Tibial nerve (tissue), 4 donors: ENCODE measurements around the gene SORCS2. TPM values are rescaled to one million over a fixed set of nuclear protein-coding genes. Genes with fewer than 3 reads are reported as not detected.

Source experiments
- DNase-seq, 2 donors: peaks; one replicate each; pipeline ENCODE4 v3.0.0-alpha.2; 2019; ENCODE audit warnings: low spot score in 2 of 2
- H3K27ac ChIP-seq, 4 donors: fragments of 200-600 bp; sonication (generic) in 3 of 4; one replicate each; pipeline ENCODE4 v1.5.1; 2017 to 2019; ENCODE audit warnings: mild to moderate bottlenecking in 1 of 4
- H3K27me3 ChIP-seq, 2 donors: fragments of 200-600 bp; sonication (generic) in 1 of 2; one replicate each; pipeline versions ENCODE4 v1.5.1 to v1.6.0; 2017 to 2019
- H3K36me3 ChIP-seq, 3 donors: fragments of 200-600 bp; sonication (generic); one replicate each; pipeline ENCODE4 v1.5.1; 2018 to 2019
- H3K4me1 ChIP-seq, 4 donors: fragments of 200-600 bp; sonication (generic) in 3 of 4; one replicate each; pipeline ENCODE4 v1.5.1; 2017 to 2019
- H3K4me3 ChIP-seq, 4 donors: fragments of 200-600 bp; sonication (generic) in 3 of 4; one replicate each; pipeline ENCODE4 v1.5.1; 2017 to 2019; ENCODE audit warnings: mild to moderate bottlenecking in 1 of 4, moderate library complexity in 1 of 4
- H3K9me3 ChIP-seq, 4 donors: fragments of 200-600 bp; sonication (generic) in 3 of 4; one replicate each; pipeline ENCODE4 v1.5.1; 2017 to 2019
- EP300 ChIP-seq, 2 donors: sonication (generic); formaldehyde crosslinking; IDR thresholded peaks; one replicate each; pipeline ENCODE4 v1.6.1; 2017; ENCODE audit warnings: antibody characterized with exemption in 2 of 2, mild to moderate bottlenecking in 1 of 2
- POLR2A ChIP-seq, 2 donors: fragments of 450-650 bp; IDR thresholded peaks; one replicate each; pipeline ENCODE4 v1.6.1; 2017; ENCODE audit warnings: antibody characterized with exemption in 2 of 2, mild to moderate bottlenecking in 2 of 2, moderate library complexity in 2 of 2
- WGBS, 2 donors: methylation state at CpG; one replicate each; pipeline ENCODE4 v1.1.5; 2018; 5-methylcytosine and 5-hydroxymethylcytosine counted together
- total RNA-seq, 4 donors: library from RNA; depleted of rRNA; stranded (reverse); fragments of >200 nt; gene quantifications; one replicate each; pipeline ENCODE4 v1.1.0, GENCODE V29; 2016
- TF ChIP-seq, protein P1 (sequence below), 5 experiments: fragments of 200-600 bp in 3 of 5; fragments of 450-650 bp in 2 of 5; sonication (generic) in 3 of 5; IDR thresholded peaks; one replicate each; pipeline ENCODE4 v1.5.1; 2016 to 2019; ENCODE audit warnings: antibody characterized with exemption in 5 of 5, mild to moderate bottlenecking in 3 of 5, moderate library complexity in 2 of 5

The SORCS2 gene
- total RNA-seq, 4 donors from 2014 or later, result 15.6 to 48.9 (median 38.3) TPM

- TF ChIP-seq, protein P1, sequence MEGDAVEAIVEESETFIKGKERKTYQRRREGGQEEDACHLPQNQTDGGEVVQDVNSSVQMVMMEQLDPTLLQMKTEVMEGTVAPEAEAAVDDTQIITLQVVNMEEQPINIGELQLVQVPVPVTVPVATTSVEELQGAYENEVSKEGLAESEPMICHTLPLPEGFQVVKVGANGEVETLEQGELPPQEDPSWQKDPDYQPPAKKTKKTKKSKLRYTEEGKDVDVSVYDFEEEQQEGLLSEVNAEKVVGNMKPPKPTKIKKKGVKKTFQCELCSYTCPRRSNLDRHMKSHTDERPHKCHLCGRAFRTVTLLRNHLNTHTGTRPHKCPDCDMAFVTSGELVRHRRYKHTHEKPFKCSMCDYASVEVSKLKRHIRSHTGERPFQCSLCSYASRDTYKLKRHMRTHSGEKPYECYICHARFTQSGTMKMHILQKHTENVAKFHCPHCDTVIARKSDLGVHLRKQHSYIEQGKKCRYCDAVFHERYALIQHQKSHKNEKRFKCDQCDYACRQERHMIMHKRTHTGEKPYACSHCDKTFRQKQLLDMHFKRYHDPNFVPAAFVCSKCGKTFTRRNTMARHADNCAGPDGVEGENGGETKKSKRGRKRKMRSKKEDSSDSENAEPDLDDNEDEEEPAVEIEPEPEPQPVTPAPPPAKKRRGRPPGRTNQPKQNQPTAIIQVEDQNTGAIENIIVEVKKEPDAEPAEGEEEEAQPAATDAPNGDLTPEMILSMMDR (IDR thresholded peaks at IDR 0.05), result no peak
- TF ChIP-seq EP300 (IDR thresholded peaks at IDR 0.05) (no peak), POLR2A (IDR thresholded peaks at IDR 0.05) (no peak)
- 65 to 73% methylated on average over 5 of the region's 5 CpGs for WGBS, 2 donors
- H3K27ac ChIP-seq, result peak overlapping the region in 2 of 4 donors; percentile 67 to 80
- H3K9me3 ChIP-seq, result no peaks in the 10 kb centered on the region
- peaks cover 0 to 46% (median 0%) of the 10 kb centered on the region in 3 donors for H3K36me3 ChIP-seq
- H3K4me3 ChIP-seq, result no peak overlapping the region
- no peak for DNase-seq
- H3K4me1 ChIP-seq, result peaks cover 0 to 46% (median 14%) of the 10 kb centered on the region in 4 donors
- no peaks in the 10 kb centered on the region for H3K27me3 ChIP-seq
These were observed 588.5 kb downstream of the SORCS2 start for GRCh38 chr4:7780751-7781348.

DNA sequence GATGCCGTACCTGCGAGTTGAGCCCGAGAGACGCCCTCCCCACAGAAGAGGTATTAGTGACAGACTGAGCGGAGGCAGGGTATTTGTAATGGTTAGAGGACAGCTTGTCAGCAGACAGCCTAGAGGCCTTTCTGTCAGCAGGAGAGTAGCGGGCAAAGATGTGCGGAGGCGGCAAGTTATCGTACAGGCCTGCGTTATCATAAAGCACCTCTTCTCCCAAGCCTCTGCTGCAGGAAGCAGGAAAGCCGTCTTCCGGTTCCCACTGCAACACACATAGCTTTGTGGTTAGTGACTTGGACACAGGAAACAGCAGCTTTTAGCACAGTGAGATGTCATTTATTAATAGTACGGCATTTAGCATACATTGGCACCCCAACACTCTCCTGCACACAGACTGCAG, 589.0 kb downstream of the SORCS2 start:
- Histone ChIP-seq H3K4me1 (peaks cover 0 to 46% (median 14%) of the 10 kb centered on the region in 4 donors), H3K27ac (peak overlapping the region in 2 of 4 donors; percentile 67 to 80), H3K36me3 (peaks cover 0 to 48% (median 0%) of the 10 kb centered on the region in 3 donors), H3K4me3 (no peak overlapping the region), H3K9me3 (no peaks in the 10 kb centered on the region), H3K27me3 (no peaks in the 10 kb centered on the region)
- no peak for DNase-seq
- TF ChIP-seq, protein P1 (IDR thresholded peaks at IDR 0.05), result no peak
- TF ChIP-seq POLR2A (IDR thresholded peaks at IDR 0.05) (no peak), EP300 (IDR thresholded peaks at IDR 0.05) (no peak)
- WGBS, 2 donors, result 51 to 54% methylated on average over 13 of the region's 13 CpGs

GRCh38 chr4:7781993-7782392, 589.7 kb downstream of the SORCS2 start:
- H3K36me3 ChIP-seq, result peaks cover 0 to 47% (median 0%) of the 10 kb centered on the region in 3 donors
- WGBS, 2 donors, result 68 to 72% methylated on average over 17 of the region's 17 CpGs
- TF ChIP-seq EP300 (IDR thresholded peaks at IDR 0.05), result no peak
- no peak for TF ChIP-seq POLR2A (IDR thresholded peaks at IDR 0.05)
- TF ChIP-seq, protein P1 (IDR thresholded peaks at IDR 0.05), result no peak

GRCh38 chr4:7782783-7783182, 590.4 kb downstream of the SORCS2 start:
- no peak for DNase-seq
- Histone ChIP-seq H3K27ac (peak overlapping the region in 2 of 4 donors; percentile 67 to 80), H3K36me3 (peaks cover 0 to 42% (median 0%) of the 10 kb centered on the region in 3 donors), H3K4me3 (no peak overlapping the region), H3K4me1 (peaks cover 0 to 46% (median 14%) of the 10 kb centered on the region in 4 donors), H3K27me3 (no peaks in the 10 kb centered on the region), H3K9me3 (no peaks in the 10 kb centered on the region)
- no peak for TF ChIP-seq POLR2A (IDR thresholded peaks at IDR 0.05)
- no peak for TF ChIP-seq EP300 (IDR thresholded peaks at IDR 0.05)
- TF ChIP-seq, protein P1 (IDR thresholded peaks at IDR 0.05), result no peak
- 46 to 53% methylated on average over 8 of the region's 8 CpGs for WGBS, 2 donors

More at GRCh38 chr4:7781993-7782392, 589.7 kb downstream of the SORCS2 start:
- H3K9me3 ChIP-seq, result no peaks in the 10 kb centered on the region
- H3K27ac ChIP-seq, result peak overlapping the region in 2 of 4 donors; percentile 67 to 80
- H3K27me3 ChIP-seq, result no peaks in the 10 kb centered on the region
- no peak overlapping the region for H3K4me3 ChIP-seq
- DNase-seq, result no peak
- peaks cover 0 to 46% (median 14%) of the 10 kb centered on the region in 4 donors for H3K4me1 ChIP-seq

DNA sequence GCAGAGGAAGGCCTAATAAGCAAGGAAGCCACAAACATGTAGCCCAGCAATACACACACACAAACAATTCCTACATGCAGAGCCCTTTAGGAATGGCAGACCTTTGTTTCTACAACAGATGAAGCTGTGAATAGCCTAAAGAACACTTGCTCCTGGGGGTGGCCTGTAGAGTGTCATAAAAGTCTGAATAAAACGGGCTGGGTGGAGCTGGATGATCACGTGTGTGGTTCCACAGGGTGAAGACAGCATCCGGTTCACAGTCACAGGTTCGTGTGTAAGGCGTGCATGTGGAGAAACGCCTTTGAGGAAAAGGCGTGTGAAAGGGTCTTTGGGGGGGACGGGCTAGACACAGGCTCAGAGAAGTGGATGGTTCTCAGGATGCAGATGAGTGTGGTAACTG, 591.2 kb downstream of the SORCS2 start:
- TF ChIP-seq POLR2A (IDR thresholded peaks at IDR 0.05) (no peak), EP300 (IDR thresholded peaks at IDR 0.05) (no peak)
- TF ChIP-seq, protein P1 (IDR thresholded peaks at IDR 0.05), result no peak
- no peaks in the 10 kb centered on the region for H3K27me3 ChIP-seq
- no peaks in the 10 kb centered on the region for H3K9me3 ChIP-seq
- peaks cover 0 to 40% (median 12%) of the 10 kb centered on the region in 4 donors for H3K4me1 ChIP-seq
- DNase-seq, result no peak
- peaks cover 0 to 36% (median 0%) of the 10 kb centered on the region in 3 donors for H3K36me3 ChIP-seq
- whole genome bisulfite sequencing, 2 donors, result 76 to 80% methylated on average over 8 of the region's 8 CpGs
- no peak overlapping the region for H3K4me3 ChIP-seq
- H3K27ac ChIP-seq, result peak overlapping the region in 2 of 4 donors; percentile 18 to 67
